ENCODE results near the gene ILKAP.

ILKAP gene

GRCh38 chr2:238228700-238229099 lies 25.2 kb upstream of the ILKAP start:
- H3K9ac ChIP-seq (ENCODE audit: low read depth, low read length): no peak overlapping the region
- peaks cover 9% of the 10 kb centered on the region; the same call in 1 of the 2 replicates for H3K4me1 ChIP-seq (ENCODE audit: insufficient read depth, low read length)
- H3K36me3 ChIP-seq (ENCODE audit: insufficient read depth, low read length): no peaks in the 10 kb centered on the region
- no peaks in the 10 kb centered on the region for H3K9me3 ChIP-seq (ENCODE audit: control insufficient read depth, insufficient read depth, low read length)

GRCh38 chr2:238227587-238228032 lies 24.1 kb upstream of the ILKAP start:
- peaks cover 9% of the 10 kb centered on the region; the same call in 1 of the 2 replicates for H3K4me1 ChIP-seq (ENCODE audit: insufficient read depth, low read length)
- H3K36me3 ChIP-seq (ENCODE audit: insufficient read depth, low read length): no peaks in the 10 kb centered on the region
- no peak overlapping the region for H3K9ac ChIP-seq (ENCODE audit: low read depth, low read length)

GRCh38 chr2:238226698-238227586 lies 23.4 kb upstream of the ILKAP start:
- Histone ChIP-seq H3K9ac (ENCODE audit: low read depth, low read length) (no peak overlapping the region), H3K9me3 (ENCODE audit: control insufficient read depth, insufficient read depth, low read length) (no peaks in the 10 kb centered on the region), H3K4me1 (ENCODE audit: insufficient read depth, low read length) (peaks cover 9% of the 10 kb centered on the region; the same call in 1 of the 2 replicates), H3K36me3 (ENCODE audit: insufficient read depth, low read length) (no peaks in the 10 kb centered on the region)

More at GRCh38 chr2:238227587-238228032, 24.1 kb upstream of the ILKAP start:
- H3K9me3 ChIP-seq (ENCODE audit: control insufficient read depth, insufficient read depth, low read length): no peaks in the 10 kb centered on the region

GRCh38 chr2:238225911-238226697 lies 22.6 kb upstream of the ILKAP start:
- H3K36me3 ChIP-seq (ENCODE audit: insufficient read depth, low read length): no peaks in the 10 kb centered on the region
- H3K9ac ChIP-seq (ENCODE audit: low read depth, low read length): no peak overlapping the region
- H3K4me1 ChIP-seq (ENCODE audit: insufficient read depth, low read length): peaks cover 9% of the 10 kb centered on the region; the same call in 1 of the 2 replicates
- no peaks in the 10 kb centered on the region for H3K9me3 ChIP-seq (ENCODE audit: control insufficient read depth, insufficient read depth, low read length)

GRCh38 chr2:238225121-238225520 lies 21.6 kb upstream of the ILKAP start:
- Histone ChIP-seq H3K9ac (ENCODE audit: low read depth, low read length) (no peak overlapping the region), H3K9me3 (ENCODE audit: control insufficient read depth, insufficient read depth, low read length) (no peaks in the 10 kb centered on the region), H3K4me1 (ENCODE audit: insufficient read depth, low read length) (0 out of 2 replicates have a peak, but pooled peaks cover 9% of the 10 kb centered on the region), H3K36me3 (ENCODE audit: insufficient read depth, low read length) (no peaks in the 10 kb centered on the region)

- no peaks in the 10 kb centered on the region for H3K9me3 ChIP-seq (ENCODE audit: control insufficient read depth, insufficient read depth, low read length)
- no peaks in the 10 kb centered on the region for H3K36me3 ChIP-seq (ENCODE audit: insufficient read depth, low read length)
- 0 out of 2 replicates have a peak, but pooled peaks cover 9% of the 10 kb centered on the region for H3K4me1 ChIP-seq (ENCODE audit: insufficient read depth, low read length)
- no peak overlapping the region for H3K9ac ChIP-seq (ENCODE audit: low read depth, low read length)
These were observed 21.0 kb upstream of the ILKAP start for GRCh38 chr2:238224356-238225035.

- H3K9ac ChIP-seq (ENCODE audit: low read depth, low read length): no peak overlapping the region
- no peaks in the 10 kb centered on the region for H3K36me3 ChIP-seq (ENCODE audit: insufficient read depth, low read length)
- H3K4me1 ChIP-seq (ENCODE audit: insufficient read depth, low read length): no peaks in the 10 kb centered on the region
- no peaks in the 10 kb centered on the region for H3K9me3 ChIP-seq (ENCODE audit: control insufficient read depth, insufficient read depth, low read length)
These were observed 17.5 kb upstream of the ILKAP start for GRCh38 chr2:238220892-238221521.

GRCh38 chr2:238220274-238220891 lies 16.9 kb upstream of the ILKAP start:
- H3K9me3 ChIP-seq (ENCODE audit: control insufficient read depth, insufficient read depth, low read length): no peaks in the 10 kb centered on the region
- no peaks in the 10 kb centered on the region for H3K4me1 ChIP-seq (ENCODE audit: insufficient read depth, low read length)
- H3K9ac ChIP-seq (ENCODE audit: low read depth, low read length): no peak overlapping the region
- no peaks in the 10 kb centered on the region for H3K36me3 ChIP-seq (ENCODE audit: insufficient read depth, low read length)

GRCh38 chr2:238216651-238217184 lies 13.2 kb upstream of the ILKAP start:
- no peaks in the 10 kb centered on the region for H3K9me3 ChIP-seq (ENCODE audit: control insufficient read depth, insufficient read depth, low read length)
- H3K36me3 ChIP-seq (ENCODE audit: insufficient read depth, low read length): no peaks in the 10 kb centered on the region
- H3K4me1 ChIP-seq (ENCODE audit: insufficient read depth, low read length): no peaks in the 10 kb centered on the region
- H3K9ac ChIP-seq (ENCODE audit: low read depth, low read length): no peak overlapping the region

- Histone ChIP-seq H3K36me3 (ENCODE audit: insufficient read depth, low read length) (no peaks in the 10 kb centered on the region), H3K4me1 (ENCODE audit: insufficient read depth, low read length) (no peaks in the 10 kb centered on the region), H3K9me3 (ENCODE audit: control insufficient read depth, insufficient read depth, low read length) (no peaks in the 10 kb centered on the region), H3K9ac (ENCODE audit: low read depth, low read length) (no peak overlapping the region)
These were observed 3.5 kb upstream of the ILKAP start for GRCh38 chr2:238207006-238207405.

GRCh38 chr2:238203973-238204683 lies 633 bp upstream of the ILKAP start:
- peak overlapping the region; percentile 60 for H3K9ac ChIP-seq (ENCODE audit: low read depth, low read length)
- H3K9me3 ChIP-seq (ENCODE audit: control insufficient read depth, insufficient read depth, low read length): no peaks in the 10 kb centered on the region
- no peaks in the 10 kb centered on the region for H3K36me3 ChIP-seq (ENCODE audit: insufficient read depth, low read length)
- no peaks in the 10 kb centered on the region for H3K4me1 ChIP-seq (ENCODE audit: insufficient read depth, low read length)

GRCh38 chr2:238202326-238203093 lies 985 bp downstream of the ILKAP start:
- Histone ChIP-seq H3K4me1 (ENCODE audit: insufficient read depth, low read length) (no peaks in the 10 kb centered on the region), H3K9ac (ENCODE audit: low read depth, low read length) (peak overlapping the region; percentile 91), H3K9me3 (ENCODE audit: control insufficient read depth, insufficient read depth, low read length) (no peaks in the 10 kb centered on the region), H3K36me3 (ENCODE audit: insufficient read depth, low read length) (no peaks in the 10 kb centered on the region)

Data from ES-I3 (cell line).